Activated naive CD4-positive, alpha-beta T cell treated with anti-CD3 and anti-CD28 coated beads, Interleukin-2, amount 50 U/mL, for 72 hours (primary cell): ENCODE data around the gene COPB2. TPM values are rescaled to one million over a fixed set of nuclear protein-coding genes. Genes with fewer than 3 reads are reported as not detected.

Experiments used
- ATAC-seq, 2 donors: fragments of 150-1000 bp; cut with Tn5 transposase; 2 replicates each; pipeline ENCODE4 v1.10.0; 2021; ENCODE audit warnings: mild to moderate bottlenecking in 2 of 2, moderate library complexity in 2 of 2
- DNase-seq, 2 donors: peaks; one replicate each; pipeline ENCODE4 v3.0.0; 2021 to 2022; ENCODE audit warnings: low spot score in 2 of 2
- H3K27ac Mint-ChIP-seq, 2 donors: one replicate each; pipeline ENCODE4 v1.8.0; 2022; ENCODE audit warnings: mild to moderate bottlenecking in 2 of 2, mixed read lengths in 2 of 2
- H3K36me3 Mint-ChIP-seq, 2 donors: one replicate each; pipeline ENCODE4 v1.8.0; 2022; ENCODE audit warnings: mixed read lengths in 2 of 2
- H3K9me3 Mint-ChIP-seq, 2 donors: one replicate each; pipeline ENCODE4 v1.8.0; 2022; ENCODE audit warnings: mixed read lengths in 2 of 2
- total RNA-seq, 2 donors: library from RNA; stranded (reverse); gene quantifications; one replicate each; pipeline ENCODE4 v1.2.3, GENCODE V29; 2022

Gene COPB2
- total RNA-seq, 2 donors from 2014 or later, result 96.0 to 101 TPM

DNA sequence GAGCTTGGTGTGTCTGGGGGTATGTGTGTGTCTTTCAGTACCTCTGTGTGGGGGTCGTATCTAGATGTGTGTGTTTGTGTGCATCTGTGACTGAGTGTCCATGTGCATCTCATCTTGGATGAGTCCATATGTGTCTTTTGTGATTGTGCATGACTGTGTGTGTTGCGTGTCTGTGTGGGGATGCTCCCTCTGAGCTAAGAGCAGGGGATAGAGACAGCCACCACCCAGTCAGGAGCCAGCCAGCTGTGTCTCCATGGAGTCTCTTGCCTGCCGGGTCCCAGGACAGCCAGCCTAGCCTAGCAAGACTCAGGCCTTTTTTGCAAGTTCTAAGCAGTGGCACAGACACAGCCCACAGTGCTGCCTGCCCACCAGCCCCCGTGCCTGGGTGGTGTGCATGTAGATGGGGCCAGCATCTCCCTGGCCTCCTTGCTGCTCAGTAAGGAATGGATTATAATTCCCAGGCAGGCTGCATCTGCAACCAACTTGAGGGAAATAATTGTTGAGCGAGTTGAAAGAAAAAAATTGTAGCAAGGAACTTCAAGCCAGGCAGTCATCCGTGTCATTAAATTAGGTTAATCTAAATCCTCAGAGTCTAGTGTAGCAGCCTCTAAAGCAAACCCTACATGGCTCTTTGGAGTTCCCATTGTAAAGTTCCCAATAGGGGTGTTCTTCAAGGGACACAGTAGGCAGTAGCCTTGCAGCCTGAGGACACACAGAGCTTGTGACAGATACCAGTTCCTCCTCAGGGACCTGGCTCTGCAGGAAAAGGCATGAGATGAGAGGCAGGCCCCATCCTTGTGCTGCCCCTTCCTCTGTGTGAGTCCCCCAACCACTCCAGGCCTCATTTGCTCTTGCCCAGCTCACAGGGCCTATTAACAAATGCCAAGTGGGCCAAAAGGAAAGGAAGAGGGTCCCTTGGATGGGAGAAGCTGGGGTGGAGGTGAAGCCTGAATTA is 81.6 kb downstream of the COPB2 start:
- Mint-ChIP-seq H3K27ac (no peak overlapping the region), H3K36me3 (no peaks in the 10 kb centered on the region), H3K9me3 (no peaks in the 10 kb centered on the region)
- DNase-seq, result no peak
- ATAC-seq, result no peak

Other genes starting within 250 kb of the COPB2 start
- gene MRPS22, start 45.6 kb downstream of the COPB2 start, total RNA-seq, result 10 to 100 TPM; 58.8 to 97.8 TPM
- not detected for gene RBP2, start 86.9 kb upstream of the COPB2 start, total RNA-seq
- not detected for gene RBP1, start 150.1 kb upstream of the COPB2 start, total RNA-seq